Embryonic facial prominence (tissue), 1 donor: ENCODE results near the gene C2orf72.
"Not testable (repeated sequence)": the region's sequence is repeated elsewhere in the genome, so short reads cannot be mapped to it uniquely, and the experiment has no call there.

Experiments used
- DNase-seq: peaks from one replicate; pipeline ENCODE4 v3.0.0-alpha.2; 2016; ENCODE audit errors: extremely low spot score

Gene C2orf72

DNA sequence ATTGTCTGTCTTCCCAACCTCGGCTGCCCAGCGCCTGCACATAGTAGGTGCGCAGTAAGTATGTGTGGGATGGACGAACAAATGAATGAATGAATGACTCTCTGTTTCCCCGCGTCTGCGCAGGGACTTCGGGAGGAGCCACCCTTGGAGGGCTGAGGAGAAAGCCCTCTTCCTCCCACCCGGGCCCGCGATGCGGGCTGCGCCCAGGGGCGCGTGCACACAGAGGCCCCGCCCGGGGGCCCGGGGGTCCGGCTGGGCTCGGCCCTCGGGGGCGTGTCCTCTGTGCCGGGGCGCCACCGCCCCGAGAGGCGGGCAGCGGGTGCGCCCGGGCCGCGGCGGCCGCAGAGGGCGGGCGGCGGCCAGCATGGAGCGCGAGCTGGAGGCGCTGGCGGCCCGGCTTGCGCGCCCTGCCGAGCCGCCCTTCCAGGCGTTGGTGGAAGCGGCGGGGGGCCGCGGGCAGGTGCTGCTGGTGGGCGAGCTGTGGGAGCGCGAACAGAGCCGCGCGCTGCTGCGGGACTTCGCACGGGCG, at the start of gene C2orf72:
TSS of gene C2orf72 (plus strand) at position 322 of the 529 bp plus-strand sequence. CDS start at position 365, 43 bp downstream.
- DNase-seq = no peak

DNA sequence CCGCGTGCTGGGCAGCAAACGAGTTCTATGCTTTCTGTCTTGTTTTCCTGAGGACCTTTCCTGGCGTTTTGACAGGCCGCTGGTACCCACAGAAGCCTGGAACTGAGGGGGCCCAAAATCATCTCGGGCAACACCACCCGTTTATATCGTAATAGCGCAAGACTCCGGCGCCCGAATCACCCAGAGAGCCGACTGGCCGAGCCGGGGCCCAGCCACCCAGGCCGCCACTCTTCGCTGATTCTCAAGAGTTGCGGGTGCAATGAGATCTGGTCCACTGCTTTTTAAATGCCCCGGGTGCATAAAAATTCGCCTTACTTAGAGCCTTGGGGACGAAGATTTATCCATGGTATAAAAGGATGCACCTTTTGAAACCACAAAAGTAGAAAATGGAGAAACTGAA, 47.6 kb upstream of the C2orf72 start:
- no peak for DNase-seq

DNA sequence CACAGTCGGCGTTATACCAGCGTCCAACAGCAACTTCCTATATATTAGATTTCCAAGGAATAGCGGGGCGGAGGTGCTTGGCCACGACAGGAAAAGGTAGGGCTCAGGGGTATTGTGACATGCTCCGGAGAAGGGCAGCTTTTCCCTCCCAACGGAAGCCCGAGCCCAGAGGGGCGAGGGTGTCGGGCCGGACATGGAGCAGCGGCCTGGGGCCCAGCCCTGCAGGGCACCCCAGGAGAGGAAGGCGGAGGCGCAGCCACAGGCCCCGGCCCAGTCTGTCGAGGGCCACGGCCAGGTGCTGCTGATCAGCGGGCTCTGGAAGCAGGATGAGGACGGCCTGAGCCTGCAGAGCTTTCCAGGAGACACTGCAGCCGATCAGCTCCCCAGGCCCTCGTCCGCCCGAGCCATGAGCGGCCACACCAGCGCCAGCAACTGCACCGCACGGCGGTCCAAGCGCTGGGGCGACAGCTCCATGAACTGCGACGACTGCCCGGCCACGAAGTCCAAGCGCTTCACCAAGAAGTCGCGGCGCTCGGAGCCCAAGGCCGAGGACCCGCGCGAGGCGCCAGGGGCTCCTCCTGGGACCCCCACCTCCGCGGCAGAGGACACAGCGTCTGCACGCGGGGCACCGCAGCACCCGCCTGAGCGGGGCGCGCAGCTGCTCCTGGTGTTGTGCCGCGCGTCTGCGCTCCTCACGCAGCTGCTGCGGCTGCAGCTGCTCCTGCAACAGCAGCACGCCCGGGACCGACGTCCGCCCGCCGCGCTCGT, 47.0 kb upstream of the C2orf72 start:
- DNase-seq = no peak

DNA sequence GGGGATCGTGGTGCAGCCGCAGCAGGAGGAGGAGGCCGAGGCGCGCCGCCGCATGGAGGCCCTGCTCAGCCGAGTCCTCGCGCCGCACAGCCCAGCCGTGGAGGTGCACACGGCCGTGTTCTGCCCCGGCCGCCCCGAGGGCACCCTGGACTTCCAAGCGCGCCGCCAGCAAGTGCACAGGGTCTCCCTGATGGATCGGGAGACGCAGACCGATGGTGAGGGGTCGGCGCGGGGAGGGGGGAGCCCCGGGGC, 46.5 kb upstream of the C2orf72 start:
- DNase-seq = no peak

DNA sequence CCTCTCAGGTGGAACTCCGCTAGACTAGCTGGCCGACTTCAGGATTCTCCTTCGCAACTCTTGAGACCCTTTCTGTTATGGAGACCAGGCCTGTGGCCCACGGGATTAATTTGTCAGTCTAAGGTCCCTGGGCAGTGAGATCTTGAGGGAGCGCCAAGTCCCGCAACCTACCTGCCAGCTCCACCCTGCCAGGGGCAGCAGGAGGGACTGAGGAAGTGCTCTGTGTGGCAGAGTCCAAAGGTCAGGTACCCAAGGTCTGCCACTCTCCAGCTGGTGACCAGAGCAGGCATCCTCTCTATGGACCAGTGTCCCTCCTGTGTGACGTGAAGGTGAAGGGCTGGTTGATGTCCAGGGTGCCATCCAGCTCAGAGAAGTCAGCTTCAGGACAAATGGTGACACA, 45.7 kb upstream of the C2orf72 start:
- no peak for DNase-seq

DNA sequence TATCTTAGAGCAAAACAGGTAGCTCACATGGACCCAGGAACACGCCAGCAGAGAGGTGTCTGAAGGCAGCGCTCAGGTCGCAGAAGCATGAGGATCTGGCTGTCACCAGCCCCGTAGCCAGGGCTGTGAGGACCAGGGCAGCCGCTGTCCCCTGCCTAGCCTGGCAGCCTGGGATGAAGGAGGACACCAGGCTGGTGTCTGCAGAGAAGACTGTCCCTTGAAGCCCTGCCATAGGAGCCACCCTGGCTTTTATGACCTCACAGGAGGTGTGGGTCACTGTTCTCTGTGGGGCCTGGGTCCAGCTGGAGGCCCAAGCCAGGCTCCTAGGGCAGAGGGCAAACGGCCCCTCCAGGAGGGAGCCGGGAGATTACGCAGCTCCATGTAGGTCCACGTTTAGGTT, 41.5 kb upstream of the C2orf72 start, which contains the start of gene SPATA3:
TSS of gene SPATA3 (plus strand) at position 301 of the 400 bp plus-strand sequence. CDS start 113 bp downstream, outside the sequence.
- DNase-seq = no peak

DNA sequence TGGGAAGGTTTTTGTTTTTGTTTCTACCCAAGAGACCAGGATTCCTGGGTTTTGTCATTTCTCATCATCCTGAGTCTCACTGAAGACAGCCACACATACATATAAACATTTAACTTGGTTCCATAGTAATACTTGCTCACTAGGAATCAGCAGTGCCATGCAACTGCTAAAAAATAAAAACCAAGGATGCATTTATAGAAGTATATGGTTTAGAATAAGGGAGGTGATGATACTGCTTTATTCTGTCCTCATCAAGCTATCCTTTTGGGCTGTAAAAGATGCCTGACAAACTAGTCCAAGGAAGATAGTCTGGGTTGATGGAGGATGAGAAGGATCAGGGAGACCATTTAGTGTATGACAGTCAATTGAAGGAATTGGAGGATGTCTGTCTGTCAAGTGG, 40.7 kb upstream of the C2orf72 start:
- DNase-seq = no peak

DNA sequence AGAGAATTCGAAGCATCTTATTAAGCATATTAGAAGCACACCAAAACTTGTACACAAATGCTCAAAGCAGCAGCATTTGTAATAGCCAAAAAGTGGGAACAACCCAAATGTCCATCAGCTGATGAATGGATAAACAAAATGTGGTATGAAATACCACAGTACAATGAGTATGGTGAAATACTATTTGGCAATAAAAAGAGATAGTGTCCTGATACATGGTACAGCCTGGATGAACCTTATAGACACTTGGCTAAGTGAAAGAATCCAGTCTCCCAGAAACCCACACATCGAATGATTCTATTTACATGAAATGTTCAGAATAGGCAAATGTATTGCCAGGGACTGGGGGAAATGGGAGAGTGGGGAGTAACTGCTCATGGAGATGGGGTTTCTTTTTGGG, 38.4 kb upstream of the C2orf72 start:
- no peak for DNase-seq

DNA sequence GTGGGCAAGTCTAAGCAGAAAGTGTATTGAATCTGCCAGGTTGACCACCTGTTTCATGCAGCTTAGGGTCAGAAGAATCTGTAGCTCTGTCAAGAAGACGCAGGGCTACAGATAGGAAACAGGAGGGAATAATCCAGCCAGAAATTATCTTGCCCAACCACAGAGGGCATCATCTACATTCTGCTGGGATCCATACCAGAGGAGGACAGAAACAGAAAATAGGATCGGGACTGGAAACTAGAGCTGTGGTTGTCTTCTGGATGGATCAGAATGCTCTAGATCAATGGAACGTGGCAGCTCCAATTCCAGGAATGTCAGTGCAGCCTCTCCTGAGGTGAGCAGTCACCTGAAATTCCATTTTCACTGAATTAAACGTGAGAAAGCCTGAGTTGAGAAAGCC, 37.8 kb upstream of the C2orf72 start:
- DNase-seq = no peak

DNA sequence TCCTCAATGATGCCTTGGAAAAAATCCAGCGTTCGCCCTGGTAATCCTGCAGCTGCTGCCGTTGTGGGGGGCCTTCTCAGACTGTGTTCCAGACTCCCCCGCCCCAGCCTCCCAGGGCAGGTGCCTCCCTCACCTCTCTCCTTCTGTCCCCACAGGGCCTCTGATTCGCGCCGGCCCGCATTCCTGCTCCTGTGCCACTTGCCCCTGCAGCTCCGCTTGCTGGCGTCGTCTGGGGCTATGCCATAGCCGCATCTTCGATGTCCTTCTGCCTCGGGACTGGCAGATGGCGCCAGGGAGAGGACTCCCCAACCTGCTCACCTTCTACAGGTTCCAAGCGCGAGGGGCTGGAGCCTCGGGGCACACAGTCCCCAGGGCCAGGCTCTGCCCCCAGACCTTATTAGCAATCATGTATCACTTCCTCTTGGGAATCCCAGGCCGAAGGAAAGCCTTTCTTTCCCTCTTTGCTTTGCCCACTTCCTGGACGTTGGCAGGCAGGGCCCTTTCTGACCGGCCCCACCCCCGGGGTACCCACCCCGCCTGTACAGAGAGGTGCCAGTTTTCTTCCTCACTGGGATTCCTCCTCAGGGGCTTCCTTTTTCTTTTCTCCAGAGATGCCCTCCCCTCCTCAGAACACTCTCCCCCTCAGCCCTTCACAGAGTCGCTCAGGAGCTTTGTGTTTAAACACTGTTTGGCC, 37.0 kb upstream of the C2orf72 start:
- no peak for DNase-seq

DNA sequence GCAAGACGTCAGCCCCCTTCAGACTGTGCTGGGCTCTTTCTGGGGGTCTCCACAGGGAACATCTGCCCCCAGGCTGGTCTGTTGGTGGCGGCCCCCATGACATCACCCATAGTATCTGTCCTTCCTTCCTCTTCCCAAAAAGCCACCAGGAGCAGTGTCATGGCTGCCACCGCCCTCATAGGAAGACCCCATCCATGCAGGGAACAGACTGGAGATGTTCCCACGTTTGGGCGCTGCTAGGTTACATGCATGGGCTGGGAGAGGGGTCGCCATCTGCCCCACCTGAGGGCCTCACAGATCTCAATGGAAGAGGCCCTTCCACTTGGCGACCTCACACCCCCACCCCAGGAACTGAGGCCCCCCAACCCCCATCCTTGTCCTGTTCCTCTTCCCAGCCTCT, 36.3 kb upstream of the C2orf72 start:
- DNase-seq = no peak

DNA sequence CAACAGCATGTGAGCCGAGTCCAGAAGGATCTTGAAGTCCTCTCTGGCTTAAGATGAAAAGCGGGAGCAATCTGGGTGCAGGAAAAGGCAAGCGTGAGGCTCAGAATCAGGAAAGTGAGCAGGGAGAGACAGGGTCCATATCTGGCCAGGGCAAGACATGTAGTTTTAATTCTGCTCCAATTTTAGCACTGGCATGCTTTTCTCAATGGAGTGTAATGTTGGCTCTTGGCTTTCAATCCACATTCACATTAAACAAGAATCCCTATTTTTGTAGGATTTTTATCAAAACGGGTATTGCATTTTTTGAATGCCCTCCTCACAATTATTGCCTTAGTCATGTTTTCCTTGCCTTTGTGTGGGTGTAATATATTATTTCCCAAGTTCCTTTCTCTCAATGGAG, 35.4 kb upstream of the C2orf72 start:
- DNase-seq = no peak

DNA sequence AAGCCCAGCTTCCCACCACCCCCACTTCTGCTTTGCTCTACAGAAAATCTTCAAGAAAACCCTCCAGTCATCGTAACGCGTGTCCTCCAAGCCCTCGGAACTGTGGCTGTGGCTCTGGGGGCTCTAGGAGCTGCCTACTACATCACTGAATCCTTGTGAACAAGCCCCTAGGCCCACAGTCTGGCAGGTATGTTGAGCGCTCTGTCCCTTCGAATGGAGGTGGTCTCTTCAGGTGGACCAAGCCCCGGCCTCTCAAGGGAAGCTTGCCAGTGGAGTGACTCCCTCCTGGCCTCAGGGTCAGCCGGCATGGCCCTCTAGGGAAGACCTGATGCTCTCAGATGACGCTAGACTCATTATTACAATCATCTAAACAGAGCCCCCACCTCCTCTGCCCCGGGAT, 34.7 kb upstream of the C2orf72 start:
- DNase-seq = no peak

DNA sequence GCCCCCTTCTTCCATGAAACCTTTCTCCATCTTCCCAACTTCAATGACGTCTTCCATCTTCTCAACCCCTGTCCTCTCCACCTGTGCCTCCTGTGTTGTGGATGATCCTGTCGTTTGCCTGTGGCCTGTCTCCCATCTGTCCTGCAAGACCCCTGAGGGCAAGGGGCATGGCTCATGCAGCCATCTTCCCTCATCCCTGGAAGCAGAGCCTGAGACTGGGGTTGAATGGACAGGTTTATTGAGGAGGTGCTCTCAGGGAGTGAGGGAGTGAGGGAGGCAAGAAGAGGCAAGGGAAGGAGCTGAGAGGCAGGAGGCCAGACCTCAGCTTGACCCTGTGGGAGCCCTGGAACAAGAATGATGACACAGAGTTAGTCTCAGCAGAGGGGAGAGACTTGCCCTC, 34.1 kb upstream of the C2orf72 start:
- no peak for DNase-seq

DNA sequence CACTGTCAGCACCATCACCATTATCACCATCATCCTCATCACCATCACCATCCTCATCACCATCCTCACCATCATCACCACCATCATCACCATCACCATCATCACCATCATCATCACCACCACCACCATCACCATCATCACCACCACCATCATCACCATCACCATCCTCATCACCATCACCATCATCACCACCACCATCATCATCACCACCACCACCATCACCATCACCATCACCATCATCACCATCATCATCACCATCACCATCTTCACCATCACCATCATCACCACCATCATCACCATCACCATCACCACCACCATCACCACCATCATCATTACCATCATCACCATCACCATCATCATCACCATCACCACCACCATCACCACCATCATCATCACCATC, 32.4 kb upstream of the C2orf72 start:
- not testable (repeated sequence) for DNase-seq

DNA sequence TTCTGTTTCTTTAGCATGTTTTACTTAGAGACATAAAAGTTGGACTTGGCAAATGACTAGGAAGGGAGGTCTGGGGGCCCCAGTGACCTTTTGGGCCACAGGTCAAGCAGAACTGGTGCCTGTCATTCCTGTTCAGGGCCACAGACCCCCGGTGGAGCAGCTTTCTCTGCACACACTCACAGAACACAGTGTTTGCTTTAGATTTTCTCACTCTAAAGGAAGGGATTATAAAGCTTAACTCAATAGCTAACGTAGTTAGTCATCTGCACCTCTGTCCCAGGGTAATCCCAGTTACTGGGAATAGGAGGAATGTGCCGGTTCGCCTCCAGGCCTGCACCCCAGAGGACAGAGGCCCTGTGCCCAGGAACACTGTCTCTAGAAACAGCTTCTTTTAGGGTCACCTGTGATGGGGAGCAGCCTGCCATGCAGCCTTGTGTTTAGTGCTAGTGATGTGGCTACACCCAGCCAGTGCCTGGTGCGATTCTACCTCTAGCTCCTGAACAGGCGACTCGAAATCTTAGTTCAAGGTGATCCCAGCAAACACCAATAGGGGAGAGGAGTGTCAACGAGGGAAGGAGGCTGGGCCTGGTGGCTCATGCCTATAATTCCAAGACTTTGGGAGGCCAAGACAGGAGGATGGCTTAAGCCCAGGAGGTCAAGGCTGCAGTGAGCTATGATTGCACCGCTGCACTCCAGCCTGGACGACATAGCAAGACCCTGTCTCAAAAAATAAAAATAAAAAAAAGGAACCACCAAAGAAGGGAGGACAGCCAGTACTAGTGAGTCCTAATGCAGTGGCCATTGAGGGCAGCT, 29.8 kb upstream of the C2orf72 start:
- no peak for DNase-seq

DNA sequence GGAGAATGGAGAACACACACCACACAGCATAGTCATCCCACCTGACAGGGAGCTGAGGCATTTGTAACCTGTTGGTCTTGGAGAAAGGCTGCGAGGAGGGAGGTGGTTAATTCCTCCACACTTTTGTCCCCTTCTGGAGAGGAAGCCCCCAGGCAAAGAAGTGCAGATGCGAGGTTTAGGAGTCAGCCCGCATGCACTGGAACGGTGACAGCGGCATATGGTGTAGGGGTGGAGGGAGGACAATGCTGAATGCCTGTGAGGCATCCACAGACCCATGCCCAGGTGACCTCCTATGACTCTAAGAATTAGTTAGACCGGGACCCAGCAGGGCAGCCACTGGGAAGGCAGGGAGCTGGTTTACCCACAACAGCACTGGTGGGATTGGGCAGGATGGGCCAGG, 29.2 kb upstream of the C2orf72 start:
- no peak for DNase-seq

DNA sequence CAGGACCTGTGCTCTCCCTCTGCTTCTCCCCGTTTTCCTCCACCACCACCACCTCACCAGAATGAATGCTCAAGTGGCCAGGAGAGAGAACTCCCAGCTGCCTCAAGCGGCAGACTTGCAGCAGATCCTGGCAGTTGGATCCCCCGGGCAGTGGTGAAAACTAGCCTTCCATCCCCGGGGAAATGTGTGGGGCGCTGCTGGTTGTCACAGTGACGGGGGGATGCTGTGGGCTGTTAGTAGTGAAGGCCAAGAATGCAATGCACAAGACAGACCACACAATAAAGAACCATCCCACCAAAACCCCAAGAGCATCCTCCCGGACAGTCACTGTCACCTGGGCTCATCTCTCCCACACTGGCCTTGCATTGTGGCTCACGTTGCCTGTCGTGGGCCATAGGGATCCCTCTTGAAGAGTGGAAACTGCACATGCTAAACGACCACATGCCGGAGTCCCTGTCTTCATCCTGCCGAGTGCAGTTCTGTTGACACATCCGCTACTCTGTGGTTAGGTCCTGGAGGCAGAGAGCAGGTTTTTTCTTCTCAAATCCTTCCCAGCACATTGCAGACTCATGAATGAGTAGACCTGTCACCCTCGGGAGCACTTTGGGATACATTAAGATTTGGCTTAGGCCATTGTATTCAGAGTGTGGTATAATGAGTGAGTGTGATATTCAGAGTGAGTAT, 27.9 kb upstream of the C2orf72 start:
- no peak for DNase-seq

DNA sequence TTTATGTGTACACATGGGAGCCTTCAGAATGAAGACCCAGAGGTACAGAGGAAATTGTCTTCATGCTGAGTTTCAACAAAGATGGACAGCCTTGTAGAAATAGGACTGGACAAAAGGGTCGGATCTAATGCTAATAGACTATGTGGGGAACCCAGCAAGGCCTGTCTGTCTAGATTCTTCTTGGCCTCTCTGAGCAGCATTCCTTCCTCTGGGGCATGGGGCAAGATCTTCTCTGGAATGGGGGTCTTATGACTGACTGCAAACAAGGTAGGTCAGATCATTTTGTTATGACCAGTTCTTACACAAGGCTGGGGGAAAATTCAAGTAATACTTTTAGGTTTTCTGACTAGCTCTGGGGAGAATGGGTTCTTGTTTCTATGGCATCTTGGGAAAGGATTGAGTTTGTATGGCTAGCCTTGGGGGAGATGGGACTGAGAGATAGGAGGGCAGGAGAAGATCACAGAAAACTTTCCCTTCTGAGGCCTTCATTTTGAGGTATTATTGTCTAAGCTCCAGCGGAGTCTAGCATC, 27.1 kb upstream of the C2orf72 start:
- no peak for DNase-seq

DNA sequence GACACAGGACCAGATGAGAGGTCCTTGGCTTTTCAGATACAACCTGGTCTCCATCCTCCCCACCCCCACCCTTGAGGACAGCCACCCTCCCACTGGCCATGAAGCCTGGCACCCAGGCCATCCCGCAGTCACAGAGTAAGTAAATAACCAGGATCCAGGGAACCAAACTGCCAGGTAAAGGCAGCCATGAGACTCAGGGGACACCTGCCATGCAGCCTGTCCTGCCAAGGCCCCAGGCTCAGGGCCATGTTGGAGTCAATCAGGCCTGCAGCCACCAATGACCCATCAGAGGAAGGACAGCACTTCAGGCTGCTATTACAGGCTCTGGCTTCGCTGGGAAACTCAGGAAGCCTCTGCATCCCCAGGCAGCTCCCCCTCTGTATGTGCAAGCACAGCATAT, 25.8 kb upstream of the C2orf72 start:
- no peak for DNase-seq

DNA sequence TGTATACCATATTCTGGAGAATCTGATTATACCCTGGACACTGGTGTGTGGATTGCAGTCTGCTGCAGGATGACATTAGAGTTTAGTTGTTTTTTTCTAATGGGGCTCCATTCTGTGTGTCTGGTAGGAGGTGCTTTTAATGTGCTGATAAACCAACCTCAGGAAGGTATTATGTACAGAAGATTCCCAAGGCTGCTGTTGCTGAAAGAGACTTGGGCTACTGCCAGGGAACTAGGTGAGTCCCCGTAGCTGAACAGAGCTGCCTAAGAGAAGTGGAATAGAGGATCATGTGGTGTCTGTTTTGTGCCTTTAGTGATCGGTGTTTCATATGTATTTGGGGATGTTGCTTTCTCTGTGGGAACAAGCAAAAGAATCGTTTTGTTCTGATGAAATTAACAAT, 24.9 kb upstream of the C2orf72 start:
- no peak for DNase-seq

DNA sequence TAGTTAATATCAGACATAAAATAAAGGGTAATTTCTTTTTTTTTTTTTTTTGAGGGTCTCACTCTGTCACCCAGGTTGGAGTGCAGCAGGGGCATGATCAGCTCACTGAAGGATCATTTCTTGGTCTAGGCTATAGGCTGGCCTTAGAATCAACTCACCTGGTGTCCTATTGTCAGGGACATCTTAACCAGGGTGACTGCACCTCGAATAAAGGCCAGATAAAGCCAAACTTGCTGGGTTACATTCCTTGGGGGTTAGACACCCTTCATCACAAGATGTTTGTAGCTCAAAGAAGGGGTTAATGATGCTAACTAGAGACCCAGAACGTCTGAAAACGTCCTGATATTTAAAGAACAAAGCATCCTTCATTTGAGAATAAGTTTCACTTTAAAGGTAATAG, 23.5 kb upstream of the C2orf72 start:
- no peak for DNase-seq
